D721Med (cell line): ENCODE data around the gene TSPAN12.
A peak's percentile ranks its signal among the peaks of the same experiment; 100 is the strongest.
"Not testable (repeated sequence)": the region's sequence is repeated elsewhere in the genome, so short reads cannot be mapped to it uniquely, and the experiment has no call there.

Experiments used
- DNase-seq: peaks from one replicate; pipeline ENCODE4 v3.0.0; 2011; ENCODE audit warnings: low spot score; ENCODE audit not compliant: insufficient read length
- FAIRE-seq: peaks from 2 replicates; lab custom pipeline; 2011; peaks lifted over from hg19 to GRCh38; lab: Jason Lieb, UNC
- CTCF ChIP-seq: IDR thresholded peaks from 2 replicates; pipeline ENCODE4 v1.5.1; 2012; ENCODE audit warnings: mild to moderate bottlenecking, control low read depth; ENCODE audit not compliant: insufficient read depth; ENCODE audit errors: missing control alignments

Gene TSPAN12

GRCh38 chr7:120793213-120793936 is 64.6 kb downstream of the TSPAN12 start:
- FAIRE-seq: no peak
- no peak for DNase-seq
- no peak for TF ChIP-seq CTCF

GRCh38 chr7:120792861-120793130 is 65.1 kb downstream of the TSPAN12 start:
- no peak for TF ChIP-seq CTCF
- DNase-seq: no peak
- FAIRE-seq: no peak

GRCh38 chr7:120792091-120792860 is 65.7 kb downstream of the TSPAN12 start:
- DNase-seq: peak; percentile 35
- peak; percentile 89 for TF ChIP-seq CTCF
- no peak for FAIRE-seq

GRCh38 chr7:120785095-120785494 is 72.8 kb downstream of the TSPAN12 start:
- DNase-seq (no peak), FAIRE-seq (no peak)
- TF ChIP-seq CTCF: no peak

- DNase-seq (no peak), FAIRE-seq (no peak)
- no peak for TF ChIP-seq CTCF
Observed at GRCh38 chr7:120783721-120784120, 74.2 kb downstream of the TSPAN12 start.

- no peak for FAIRE-seq
- no peak for DNase-seq
- no peak for TF ChIP-seq CTCF
Observed at GRCh38 chr7:120783273-120783672, 74.7 kb downstream of the TSPAN12 start.

- not testable (repeated sequence) for FAIRE-seq, DNase-seq
Observed at GRCh38 chr7:120781924-120782323, 76.0 kb downstream of the TSPAN12 start.
